Adipose tissue (tissue), 3 donors: ENCODE data around the gene KCNG1. TPM values are rescaled to one million over a fixed set of nuclear protein-coding genes. Genes with fewer than 3 reads are reported as not detected.

ENCODE experiments used
- H3K27ac ChIP-seq: one replicate; pipeline ENCODE4 v1.5.1; 2013; ENCODE audit warnings: low read depth, low read length
- WGBS, 3 donors: extraction: QIAGEN DNeasy Blood & Tissue Kit; methylation state at CpG; one replicate each; pipeline ENCODE4 v1.1.7; 2013; 5-methylcytosine and 5-hydroxymethylcytosine counted together
- polyA plus RNA-seq, 3 donors: library from polyadenylated mRNA; stranded (reverse); fragments of 200-250 nt; gene quantifications; one replicate each; pipeline ENCODE4 v1.2.3, GENCODE V29; 2013
- donor health status: healthy with polysubstance abuse.
- donor health status: Bipolar disorder and iron deficiency.
- donor health status: healthy.

KCNG1 gene
- polyA plus RNA-seq, 3 donors = 0.22 to 1.6 (median 0.30) TPM

DNA sequence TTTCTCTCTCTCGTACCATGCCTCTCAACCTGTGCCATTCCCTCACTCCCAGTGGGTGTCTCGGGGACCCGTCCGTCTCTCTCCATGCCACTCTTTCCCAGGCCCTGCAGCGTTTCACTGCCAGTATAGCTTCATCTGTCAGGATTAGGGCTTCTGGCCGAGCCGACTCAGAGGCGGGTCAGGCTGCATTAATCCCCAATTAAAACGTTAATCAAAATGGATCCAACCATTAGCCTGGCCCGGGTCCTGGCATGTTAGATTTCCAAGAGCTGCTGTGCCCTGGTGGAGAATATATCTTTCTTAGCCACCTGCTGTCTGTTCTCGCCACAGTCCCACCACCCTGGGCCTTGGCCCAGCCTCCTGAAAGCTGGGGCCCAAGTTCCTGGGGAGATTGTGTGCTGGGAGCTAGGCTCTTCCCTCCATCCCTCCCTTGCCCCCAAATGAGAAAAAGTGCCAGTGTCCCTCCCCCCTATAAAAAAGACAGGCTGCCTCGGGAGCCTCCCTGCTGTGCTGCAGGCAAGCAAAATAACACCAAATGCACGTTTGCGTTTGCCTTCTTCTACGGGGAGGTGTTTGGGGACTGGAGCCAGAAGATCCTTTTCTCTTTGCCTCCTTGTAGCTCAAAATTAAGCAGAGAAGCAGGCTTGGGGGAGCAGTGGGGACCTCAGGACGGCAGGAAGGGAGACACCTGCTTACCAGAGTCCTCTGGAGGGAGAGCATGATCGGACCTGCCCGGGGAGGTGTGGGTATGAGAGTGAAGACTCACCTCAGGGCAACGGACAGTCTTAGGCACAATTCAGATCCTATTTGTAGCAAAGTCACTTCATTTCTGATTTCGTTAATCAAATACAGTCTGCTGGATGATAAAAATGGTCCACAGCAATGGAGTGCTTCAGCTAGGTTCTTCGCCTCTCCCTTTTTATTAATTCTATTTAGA is 3.0 kb downstream of the KCNG1 start:
- 64 to 82% (median 80%) methylated on average over 21 of the region's 21 CpGs for WGBS, 3 donors
- H3K27ac ChIP-seq = no peak overlapping the region

DNA sequence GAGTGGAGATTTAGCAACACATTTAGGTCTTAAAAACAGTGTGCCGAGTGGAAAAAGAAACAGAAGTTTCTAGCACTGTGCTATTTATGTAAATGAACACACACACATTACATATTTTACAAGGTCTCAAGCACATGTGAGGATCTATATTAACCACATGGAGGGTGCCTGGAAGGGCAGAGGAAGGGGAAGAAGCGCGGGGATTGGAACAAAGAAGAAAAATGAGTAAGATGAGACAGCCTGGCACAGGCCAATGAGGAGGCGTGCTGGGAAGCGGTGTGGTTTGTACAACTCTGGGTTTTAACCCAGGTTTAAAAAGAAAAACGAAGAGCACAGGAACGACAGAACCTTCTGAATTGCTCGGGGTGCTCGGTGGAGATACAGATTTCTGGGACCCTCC is 5.7 kb downstream of the KCNG1 start:
- WGBS, 3 donors = 62 to 73% (median 63%) methylated on average over 9 of the region's 9 CpGs

DNA sequence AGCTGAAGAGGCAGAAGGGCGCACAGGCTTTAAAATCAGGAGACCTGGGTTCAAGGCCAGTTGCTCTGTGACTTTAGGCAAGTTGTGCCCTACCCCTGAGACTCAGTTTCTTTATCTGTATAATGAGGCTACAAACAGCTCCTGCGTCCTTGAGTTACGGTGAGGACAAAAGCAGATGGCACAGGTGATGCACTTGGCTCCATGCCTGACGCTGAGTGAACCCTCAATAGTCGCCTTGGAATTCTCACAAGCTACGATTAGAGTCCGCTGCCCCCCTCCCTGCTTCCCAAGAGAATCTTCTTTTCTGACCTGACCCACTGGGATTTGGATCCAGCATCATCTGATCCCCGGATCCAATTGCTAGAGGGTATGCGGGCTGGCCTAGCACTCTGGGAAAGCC is 6.4 kb downstream of the KCNG1 start:
- WGBS, 3 donors = 80 to 88% (median 81%) methylated on average over 9 of the region's 9 CpGs
- no peak overlapping the region for H3K27ac ChIP-seq

More for the DNA sequence above, 5.7 kb downstream of the KCNG1 start:
- no peak overlapping the region for H3K27ac ChIP-seq

DNA sequence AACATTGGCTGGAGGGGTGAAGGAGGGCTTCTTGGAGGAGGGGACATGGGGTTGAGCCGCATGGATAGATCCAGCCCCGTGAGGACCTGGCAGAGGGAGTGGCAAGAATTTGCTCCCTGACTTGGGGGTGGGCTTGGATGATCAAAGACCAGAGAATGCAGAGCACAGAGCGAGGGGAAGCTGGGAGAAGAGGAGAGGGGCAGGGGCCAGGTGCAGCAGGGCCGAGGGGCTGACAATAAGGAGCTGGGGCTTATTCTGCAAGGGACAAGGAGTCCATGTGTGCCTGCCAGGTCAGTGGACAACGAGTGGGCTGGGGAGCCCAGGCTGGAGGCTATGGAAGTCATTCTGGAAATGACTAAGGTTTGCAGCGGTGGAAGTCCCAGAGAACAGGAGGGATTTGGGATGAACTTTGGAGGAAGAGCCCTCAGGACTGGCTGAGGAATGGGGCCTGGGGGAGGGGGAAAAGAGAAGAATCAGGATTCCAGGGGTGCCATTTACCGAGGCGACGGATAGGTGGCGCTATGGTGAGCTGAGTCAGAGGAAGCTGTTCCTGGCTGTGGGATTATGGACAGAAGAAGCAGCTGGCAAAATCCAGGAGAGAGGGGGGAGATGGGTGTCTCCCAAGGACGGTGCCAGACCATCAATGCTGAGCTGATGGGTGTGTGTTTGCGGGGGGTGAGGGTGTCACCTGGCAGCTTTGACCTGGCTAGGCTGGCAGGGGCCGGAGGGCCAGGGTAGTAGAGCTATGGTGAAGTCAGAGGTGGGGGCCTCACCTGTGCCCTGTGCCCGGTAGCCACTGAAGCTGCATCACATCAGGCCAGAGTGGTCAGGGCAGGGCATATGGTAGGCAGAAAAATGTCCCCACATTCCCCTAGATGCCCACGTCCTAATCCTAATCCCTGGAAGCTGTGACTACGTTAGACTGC is 7.8 kb downstream of the KCNG1 start:
- no peak overlapping the region for H3K27ac ChIP-seq
- 34 to 45% (median 44%) methylated on average over 16 of the region's 16 CpGs for WGBS, 3 donors

DNA sequence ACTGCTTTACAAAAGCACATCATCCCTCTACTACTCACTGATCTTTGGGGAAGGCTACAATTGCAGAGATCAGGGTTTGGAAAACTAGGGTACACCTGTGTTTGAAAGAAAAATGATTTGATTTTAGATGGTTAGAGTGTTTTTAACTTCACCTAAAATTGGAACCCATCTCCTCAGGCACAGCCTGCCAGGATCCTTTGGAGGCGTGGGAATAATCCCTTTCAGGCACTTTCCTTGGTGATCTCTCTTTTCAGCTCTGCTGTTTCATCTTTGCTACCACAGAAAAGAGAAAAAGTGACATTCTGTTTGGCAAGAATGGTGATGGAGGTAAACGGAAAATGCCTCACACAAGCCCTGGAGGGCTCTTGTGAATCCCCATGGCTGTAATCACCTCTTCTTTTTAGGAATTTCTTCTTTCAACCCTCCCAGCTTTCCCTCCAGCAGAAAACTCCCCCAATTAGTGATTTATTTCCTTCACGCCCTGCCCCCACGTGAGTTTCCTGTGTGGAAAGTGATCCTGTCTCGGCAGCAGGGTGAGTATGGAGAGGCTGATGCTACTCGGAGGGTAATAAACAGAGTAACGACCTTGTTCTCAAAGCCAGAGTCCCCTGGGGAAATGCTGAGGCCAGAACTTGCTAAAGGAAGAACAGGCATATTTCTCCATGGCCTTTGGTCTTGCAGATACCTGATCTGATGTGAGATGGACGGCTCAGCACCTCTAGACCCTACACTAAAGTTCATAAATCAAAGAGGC is 9.2 kb downstream of the KCNG1 start:
- no peak overlapping the region for H3K27ac ChIP-seq
- 32 to 35% (median 34%) methylated on average over 8 of the region's 8 CpGs for WGBS, 3 donors

DNA sequence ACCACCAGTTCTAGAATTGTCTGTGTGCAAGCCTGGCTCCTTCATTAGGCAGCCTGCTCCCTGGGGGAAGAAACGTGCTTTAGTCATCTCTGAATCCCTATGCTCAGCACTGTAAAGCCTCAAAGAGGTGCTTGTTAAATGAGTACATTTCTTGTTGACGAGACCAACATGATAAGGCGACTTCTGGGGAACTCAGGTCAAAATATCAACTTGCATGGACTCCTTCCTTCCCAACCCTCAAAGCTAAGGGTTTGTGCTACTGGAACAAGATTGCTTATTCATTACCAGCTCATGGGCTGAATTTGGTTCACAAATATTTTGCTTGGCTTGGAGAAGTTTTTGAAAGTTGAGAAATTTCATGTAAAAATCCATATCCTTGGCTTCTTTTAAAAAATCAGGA is 10.6 kb downstream of the KCNG1 start:
- WGBS, 3 donors = 63 to 83% (median 78%) methylated on average over 3 of the region's 3 CpGs
- no peak overlapping the region for H3K27ac ChIP-seq

DNA sequence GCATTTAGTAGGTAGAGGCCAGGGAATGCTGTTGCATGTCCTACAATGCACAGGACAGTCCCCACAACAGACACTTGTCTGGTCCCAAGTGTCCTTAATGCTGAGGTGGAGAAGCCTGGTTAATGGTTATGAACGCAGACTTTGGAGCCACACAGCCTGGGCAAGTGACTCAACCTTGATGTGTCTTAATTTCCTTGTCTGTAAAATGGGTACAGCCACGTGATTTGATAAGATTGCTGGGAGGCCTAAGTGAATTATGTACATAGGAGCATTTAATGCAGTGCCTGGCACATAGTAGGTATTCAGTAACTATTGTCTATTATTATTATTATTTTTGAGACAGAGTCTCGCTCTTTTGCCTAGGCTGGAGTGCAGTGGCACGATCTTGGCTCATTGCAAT is 11.4 kb downstream of the KCNG1 start:
- 83 to 95% (median 93%) methylated on average over 4 of the region's 4 CpGs for WGBS, 3 donors

DNA sequence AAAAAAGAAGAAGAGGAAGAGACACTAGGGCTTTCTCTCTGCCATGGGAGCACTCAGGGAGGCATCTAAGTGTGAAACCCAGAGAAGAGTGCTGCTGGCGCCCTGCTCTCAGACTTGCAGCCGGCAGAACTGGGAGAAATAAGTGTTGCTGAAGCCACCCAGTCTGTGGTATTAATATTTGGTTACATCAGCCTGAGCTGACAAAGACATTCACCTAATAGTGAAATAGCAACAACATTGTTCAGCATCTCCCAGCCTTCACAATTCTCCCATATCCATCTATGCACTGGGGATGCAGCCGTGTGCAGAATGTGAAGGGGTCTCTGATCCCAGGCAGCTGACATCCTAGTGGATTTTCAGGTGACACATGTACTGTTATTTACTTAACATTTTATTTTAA is 12.0 kb downstream of the KCNG1 start:
- WGBS, 3 donors = 90 to 94% (median 91%) methylated on average over 3 of the region's 3 CpGs
- H3K27ac ChIP-seq = no peak overlapping the region

More for the DNA sequence above, 11.4 kb downstream of the KCNG1 start:
- no peak overlapping the region for H3K27ac ChIP-seq

DNA sequence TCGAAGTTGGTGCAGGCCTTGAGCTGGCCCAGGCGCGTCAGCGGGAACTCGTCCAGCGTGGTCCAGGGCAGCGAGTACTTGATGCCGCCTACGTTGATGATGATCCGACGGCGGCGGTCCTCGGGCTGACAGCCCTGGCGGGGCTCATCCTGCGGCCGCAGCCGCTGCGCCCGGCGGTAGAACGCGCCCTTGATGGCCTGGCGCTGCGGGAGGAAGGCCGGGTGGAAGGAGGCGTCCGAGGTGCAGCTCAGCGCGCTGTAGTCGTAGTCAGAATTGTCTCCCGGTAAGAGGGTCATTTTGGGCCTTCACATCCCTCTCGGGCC is 12.9 kb downstream of the KCNG1 start:
- H3K27ac ChIP-seq = no peak overlapping the region
- WGBS, 3 donors = 85 to 91% (median 87%) methylated on average over 33 of the region's 33 CpGs

DNA sequence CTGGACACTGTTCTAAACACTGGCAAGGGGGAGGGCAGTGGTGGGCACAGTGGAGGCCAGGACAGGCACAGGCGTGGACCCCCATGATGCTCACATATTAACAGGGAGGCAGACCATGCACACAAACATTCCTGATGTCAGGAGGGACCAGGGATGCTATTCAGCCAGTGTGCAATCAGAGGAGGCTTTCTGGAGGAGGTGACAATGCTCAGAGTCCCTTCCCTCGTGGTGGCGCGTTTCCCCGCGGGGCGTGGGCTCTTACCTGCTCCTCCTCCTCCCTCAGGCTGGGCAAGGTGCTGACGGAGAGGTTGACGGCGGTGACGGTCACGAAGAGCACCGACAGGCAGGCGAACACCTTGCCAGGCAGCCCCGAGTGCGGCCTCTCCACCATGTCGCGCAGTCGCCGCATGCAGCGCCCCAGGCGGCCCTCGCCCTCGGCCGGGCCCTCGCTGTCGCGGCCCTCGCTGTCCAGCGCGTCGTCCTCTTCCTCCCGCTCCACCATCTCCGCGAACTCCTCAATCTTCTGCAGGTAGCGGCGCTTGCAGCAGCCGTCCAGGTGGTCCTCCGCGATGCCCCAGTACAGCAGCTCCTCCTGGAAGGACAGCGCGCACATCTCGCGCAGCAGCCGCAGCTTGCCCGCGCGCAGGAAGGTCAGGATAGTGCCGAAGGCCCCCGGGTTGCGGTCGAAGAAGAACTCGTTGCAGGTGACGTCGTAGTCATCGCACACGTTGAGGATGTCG is 13.4 kb downstream of the KCNG1 start:
- no peak overlapping the region for H3K27ac ChIP-seq
- WGBS, 3 donors = 82 to 88% (median 87%) methylated on average over 57 to 58 of the region's 58 CpGs

DNA sequence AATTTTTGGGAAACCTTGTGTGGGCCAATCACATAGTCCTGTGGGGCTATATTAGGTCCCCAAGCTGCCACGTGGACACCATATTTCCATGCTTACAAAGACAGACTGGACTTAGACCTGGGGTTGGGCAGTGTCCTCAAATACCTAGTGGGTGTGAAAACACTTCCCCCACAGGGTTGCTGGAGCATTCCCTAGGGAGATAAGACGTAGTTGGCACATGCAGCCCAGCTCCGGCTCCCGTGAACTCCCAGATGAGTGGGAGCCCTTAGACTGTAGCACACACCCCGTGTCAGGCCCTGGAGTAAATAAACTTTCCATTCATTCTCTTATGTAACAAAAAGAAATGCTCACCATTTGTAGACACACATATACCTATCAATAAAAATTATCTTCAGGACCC is 14.2 kb downstream of the KCNG1 start:
- WGBS, 3 donors = 48 to 68% (median 64%) methylated on average over 5 of the region's 5 CpGs
- no peak overlapping the region for H3K27ac ChIP-seq

DNA sequence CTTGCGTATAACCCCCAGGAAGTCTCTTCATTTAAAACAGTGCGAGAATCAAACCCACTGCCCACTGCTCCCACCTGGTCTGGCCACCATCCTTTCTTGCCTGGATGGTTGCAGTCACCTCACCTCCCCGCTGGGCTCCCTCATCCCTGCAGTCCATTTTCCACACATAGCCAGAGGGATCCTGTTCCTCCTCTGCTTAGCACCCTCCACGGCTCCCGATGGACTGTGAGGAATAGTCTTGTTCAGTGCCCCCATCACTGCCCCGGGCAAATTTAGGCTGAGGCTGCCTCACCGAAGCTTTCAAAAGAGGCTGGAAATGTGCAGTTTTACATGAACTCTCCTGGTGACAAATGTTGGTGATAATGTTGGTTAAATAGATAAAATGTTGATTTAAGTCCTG is 17.7 kb downstream of the KCNG1 start:
- 82 to 95% (median 91%) methylated on average over 7 of the region's 7 CpGs for WGBS, 3 donors
- H3K27ac ChIP-seq = no peak overlapping the region

DNA sequence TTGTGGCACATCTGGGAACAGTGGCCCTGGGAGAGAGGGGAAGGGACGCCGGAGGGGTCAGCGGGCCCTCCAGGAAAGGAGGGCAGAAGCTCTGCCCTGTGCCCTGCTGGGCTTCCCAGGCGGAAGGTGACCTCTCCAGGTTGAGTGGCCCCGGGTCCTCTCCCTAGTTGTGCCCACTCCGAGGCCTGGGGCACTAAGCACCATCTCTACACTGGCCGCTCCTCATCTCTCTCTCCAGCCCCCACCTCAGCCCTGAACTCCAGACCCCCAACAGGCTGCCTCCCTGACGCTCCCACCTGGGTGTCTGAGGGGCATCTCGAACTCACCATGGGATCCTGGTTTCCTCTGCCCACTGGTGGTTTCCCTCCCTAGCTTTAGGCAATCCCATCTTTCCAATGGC is 18.1 kb downstream of the KCNG1 start:
- no peak overlapping the region for H3K27ac ChIP-seq
- 87 to 98% (median 91%) methylated on average over 9 of the region's 9 CpGs for WGBS, 3 donors

DNA sequence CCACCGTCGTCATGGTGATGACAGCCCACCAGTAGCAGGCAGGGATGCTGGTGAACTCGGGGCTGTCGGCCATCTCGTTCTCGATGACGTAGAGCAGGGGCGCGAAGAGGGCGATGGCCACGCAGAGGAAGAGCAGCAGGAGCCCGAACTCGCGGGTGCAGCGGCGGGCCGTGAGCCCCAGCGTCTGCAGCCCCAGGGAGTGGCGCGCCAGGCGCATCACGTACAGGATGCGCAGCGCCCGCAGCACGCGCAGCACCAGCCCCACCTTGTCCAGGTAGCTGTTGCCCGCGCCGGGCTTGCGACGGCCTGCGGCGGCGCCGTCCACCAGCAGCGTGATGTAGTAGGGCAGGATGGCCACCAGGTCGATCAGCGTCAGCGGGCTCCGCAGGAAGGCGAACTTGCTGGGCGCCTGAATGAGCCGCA is 18.6 kb downstream of the KCNG1 start:
- WGBS, 3 donors = 92 to 93% (median 93%) methylated on average over 44 of the region's 44 CpGs
- H3K27ac ChIP-seq = no peak overlapping the region

DNA sequence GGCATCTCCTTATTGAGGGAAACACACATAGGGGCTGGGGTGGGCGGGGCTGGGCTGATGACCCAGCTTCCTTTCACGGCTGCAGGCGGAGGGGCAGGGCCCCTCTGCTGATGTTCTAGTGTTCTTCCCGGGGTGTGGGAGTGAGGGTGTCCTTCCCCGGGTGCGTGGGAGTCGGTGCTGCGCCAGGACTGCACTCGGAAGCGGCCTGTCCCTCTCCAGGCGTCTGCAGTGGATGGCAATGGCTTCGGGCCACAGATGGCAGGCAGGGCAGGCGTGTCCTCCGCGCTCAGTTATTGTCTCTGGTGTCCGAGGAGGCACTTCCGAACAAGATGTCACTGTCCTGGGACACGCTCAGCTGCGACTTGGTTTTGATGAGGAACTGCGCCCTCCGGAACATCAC is 19.2 kb downstream of the KCNG1 start:
- no peak overlapping the region for H3K27ac ChIP-seq
- WGBS, 3 donors = 67 to 79% (median 76%) methylated on average over 21 of the region's 21 CpGs

DNA sequence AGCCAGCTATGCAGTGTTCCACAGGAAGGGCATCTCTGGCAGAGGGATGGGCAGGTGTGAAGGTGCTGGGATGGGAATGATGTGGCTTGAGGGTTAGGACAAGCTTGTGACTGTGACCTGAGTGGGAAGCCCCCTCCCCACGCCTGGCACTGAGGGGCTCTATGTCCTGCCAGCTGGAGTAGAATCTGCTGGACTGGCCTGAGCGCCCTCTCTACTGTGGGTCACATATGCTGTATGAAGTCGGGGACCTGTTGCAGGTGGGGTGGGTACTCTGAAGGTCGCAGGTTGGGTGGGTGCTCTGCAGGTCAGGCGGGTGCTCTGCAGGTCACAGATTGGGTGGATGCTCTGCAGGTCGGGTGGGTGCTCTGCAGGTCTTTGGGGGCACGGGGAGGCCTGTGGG is 20.3 kb downstream of the KCNG1 start:
- H3K27ac ChIP-seq = no peak overlapping the region
- 66 to 84% (median 81%) methylated on average over 7 of the region's 7 CpGs for WGBS, 3 donors

DNA sequence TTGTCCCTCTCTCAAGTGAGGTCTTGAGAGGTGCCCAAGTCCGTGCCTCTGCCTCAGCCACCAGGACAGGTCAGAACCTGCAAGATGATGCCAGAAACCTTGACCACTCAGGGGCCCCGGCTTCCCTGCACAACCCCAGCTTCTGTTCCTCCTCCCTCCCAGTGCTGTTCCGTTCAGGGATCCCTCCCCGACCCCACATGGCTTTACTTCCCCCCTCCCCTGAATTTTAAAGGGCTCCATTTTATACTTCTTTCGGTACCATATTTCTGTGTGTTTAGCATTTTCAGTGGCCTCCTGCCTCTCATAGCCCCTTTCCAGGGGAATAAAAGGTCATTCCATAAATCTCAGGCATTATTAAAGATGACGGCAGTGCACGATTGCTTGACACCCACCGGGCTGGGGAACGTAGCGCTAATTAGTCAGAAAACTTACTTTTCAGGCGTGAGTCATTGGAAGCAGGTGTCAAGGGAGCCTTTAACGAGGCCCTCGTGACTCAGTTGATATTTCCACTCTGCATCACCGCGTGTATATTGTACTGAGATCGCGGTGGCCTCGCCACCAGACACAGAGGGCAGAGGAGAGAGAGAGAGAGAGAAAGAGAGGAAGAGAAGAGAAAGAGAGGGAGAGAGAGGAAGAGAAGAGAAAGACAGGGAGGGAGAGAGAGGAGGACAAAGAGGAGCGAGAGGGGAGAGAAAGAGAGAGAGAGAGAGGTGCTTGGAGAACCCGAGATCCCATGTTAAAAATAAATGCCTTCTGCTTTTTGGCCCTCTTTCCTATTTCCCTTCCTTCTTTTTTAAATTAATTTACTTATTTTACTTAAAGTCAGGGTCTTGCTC is 21.3 kb downstream of the KCNG1 start:
- H3K27ac ChIP-seq = no peak overlapping the region
- 75 to 82% (median 78%) methylated on average over 20 of the region's 20 CpGs for WGBS, 3 donors
